Activated CD8-positive, alpha-beta T cell treated with anti-CD3 and anti-CD28 coated beads for 36 hours (primary cell): Measurements from ENCODE around the gene CDH23. TPM values are rescaled to one million over a fixed set of nuclear protein-coding genes. Genes with fewer than 3 reads are reported as not detected.

Source experiments
- ATAC-seq: fragments of 200-7000 bp; cut with Tn5 transposase; one replicate; pipeline ENCODE4 v1.10.0; 2021; ENCODE audit warnings: mild to moderate bottlenecking, moderate library complexity
- CTCF ChIA-PET: fragments of 350-600 bp; sonication (Branson Sonifier 250); formaldehyde crosslinking; loops from one replicate; lab custom pipeline; 2021; ENCODE audit warnings: antibody characterized with exemption; lab: Charles Lee
- POLR2A ChIA-PET: fragments of 350-600 bp; sonication (Branson Sonifier 250); formaldehyde crosslinking; loops from one replicate; lab custom pipeline; 2021; ENCODE audit warnings: antibody characterized with exemption; lab: Charles Lee
- DNase-seq: peaks from one replicate; pipeline ENCODE4 v3.0.0-alpha.2; 2020
- H3K27ac Mint-ChIP-seq: one replicate; pipeline ENCODE4 v1.8.0; 2021; ENCODE audit warnings: mild to moderate bottlenecking, mixed read lengths
- H3K27me3 Mint-ChIP-seq: one replicate; pipeline ENCODE4 v1.8.0; 2021; ENCODE audit warnings: mixed read lengths
- H3K36me3 Mint-ChIP-seq: one replicate; pipeline ENCODE4 v1.8.0; 2021; ENCODE audit warnings: low read depth, mixed read lengths
- H3K4me1 Mint-ChIP-seq: one replicate; pipeline ENCODE4 v1.8.0; 2021; ENCODE audit warnings: low read depth, mixed read lengths
- H3K4me3 Mint-ChIP-seq: one replicate; pipeline ENCODE4 v1.8.0; 2021; ENCODE audit warnings: mild to moderate bottlenecking, moderate library complexity, mixed read lengths
- H3K9me3 Mint-ChIP-seq: one replicate; pipeline ENCODE4 v1.8.0; 2021; ENCODE audit warnings: mixed read lengths
- CTCF ChIP-seq: fragments of 200-600 bp; IDR thresholded peaks from one replicate; pipeline ENCODE4 v1.8.0; 2022; ENCODE audit warnings: antibody characterized with exemption, mild to moderate bottlenecking
- intact Hi-C: fragments of 100-400 bp; cut with micrococcal nuclease; formaldehyde crosslinking; loops from one replicate; pipeline ENCODE4 v1.10.0; 2022
- total RNA-seq, 2 experiments: library from RNA; stranded (reverse); gene quantifications; one replicate each; pipeline ENCODE4 v1.2.3, GENCODE V29; 2021

The CDH23 gene
- total RNA-seq, 2 experiments from 2014 or later = 2.4 to 2.7 TPM

DNA sequence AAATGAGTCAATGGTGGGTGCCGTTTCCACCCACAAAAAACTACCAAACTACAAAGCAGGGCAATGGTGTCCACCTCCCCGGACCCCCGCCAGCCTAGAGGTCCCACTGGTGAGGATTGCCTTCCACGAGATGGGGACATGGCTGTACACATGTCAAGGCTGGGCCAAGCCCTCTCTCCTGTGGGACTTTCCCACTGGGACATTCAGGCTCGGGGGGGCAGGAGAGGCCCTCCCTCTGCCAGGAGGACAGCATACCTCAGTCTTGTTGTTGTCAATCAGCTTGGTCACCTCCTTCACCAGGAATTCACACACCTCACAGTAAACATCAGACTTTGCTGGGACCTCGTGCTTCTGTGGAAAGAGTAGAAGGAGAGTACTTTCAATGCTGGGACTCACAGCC, 423.3 kb downstream of the CDH23 start:
- peaks cover 43% of the 10 kb centered on the region for H3K36me3 Mint-ChIP-seq
- POLR2A ChIA-PET = no interaction called here
- CTCF ChIA-PET = interaction anchor here (0.7 to 2.4 kb wide), 3 partner anchors 46 to 123 kb away, joined by 3 to 8 read pairs (median 3); no protein-coding TSS in a partner anchor
- no peak overlapping the region for H3K4me3 Mint-ChIP-seq
- peaks cover 15% of the 10 kb centered on the region for H3K4me1 Mint-ChIP-seq
- H3K27ac Mint-ChIP-seq = no peak overlapping the region
- DNase-seq (no peak), ATAC-seq (no peak)
- no peaks in the 10 kb centered on the region for H3K27me3 Mint-ChIP-seq
- no peak for TF ChIP-seq CTCF
- intact Hi-C loops = no loop called here
- no peaks in the 10 kb centered on the region for H3K9me3 Mint-ChIP-seq

- Mint-ChIP-seq H3K4me3 (no peak overlapping the region), H3K27me3 (no peaks in the 10 kb centered on the region), H3K4me1 (peaks cover 15% of the 10 kb centered on the region), H3K27ac (peak overlapping the region; percentile 15), H3K9me3 (no peaks in the 10 kb centered on the region), H3K36me3 (peaks cover 41% of the 10 kb centered on the region)
- ChIA-PET POLR2A (no interaction called here), CTCF (interaction anchor here (0.6 kb wide), 1 partner anchor 169 kb away, joined by 3 read pairs; no protein-coding TSS in a partner anchor)
- no peak for ATAC-seq
- no peak for DNase-seq
- intact Hi-C loops = no loop called here
- TF ChIP-seq CTCF = no peak
Measured at GRCh38 chr10:71820966-71821365, 424.2 kb downstream of the CDH23 start.

DNA sequence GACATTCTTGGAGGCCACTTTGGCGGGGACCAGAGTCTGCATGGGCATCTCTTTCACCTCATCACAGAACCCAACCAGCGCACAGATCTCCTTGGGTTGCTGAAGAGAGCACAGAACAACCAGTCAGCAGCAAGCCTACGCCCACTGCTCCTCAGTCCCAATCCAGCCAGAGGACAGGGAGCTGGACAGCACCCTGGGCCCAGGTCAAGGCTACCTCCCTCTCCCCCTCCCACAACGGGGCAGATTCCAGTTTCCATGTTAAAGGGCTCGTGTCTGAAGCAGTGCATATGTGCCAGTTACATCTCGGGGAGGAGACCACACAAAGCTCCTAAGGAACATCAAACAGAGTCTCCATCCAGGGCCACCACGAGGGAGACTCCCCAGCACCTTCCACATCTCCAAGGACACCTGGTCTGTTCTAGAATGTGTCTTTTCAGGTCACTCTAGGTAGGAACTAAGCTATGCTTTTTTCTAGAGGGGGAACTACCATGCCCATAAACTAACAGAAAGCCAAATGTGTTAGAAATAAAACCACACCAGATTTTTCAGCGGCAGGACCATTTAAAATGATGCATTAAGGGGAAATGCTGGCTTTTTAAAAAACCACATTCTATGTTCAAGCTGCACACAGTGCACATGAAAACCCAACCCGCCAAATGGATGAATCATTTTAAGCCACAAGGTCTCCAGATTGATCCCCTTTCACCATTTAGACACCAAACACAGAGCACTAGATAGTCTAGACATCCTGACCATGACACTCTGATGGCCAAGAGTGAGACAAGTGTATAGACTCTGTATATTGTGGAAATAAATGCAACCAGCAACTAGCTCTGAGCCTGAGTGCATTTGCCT, 425.4 kb downstream of the CDH23 start:
- H3K4me1 Mint-ChIP-seq = peaks cover 15% of the 10 kb centered on the region
- no peak overlapping the region for H3K4me3 Mint-ChIP-seq
- CTCF ChIA-PET = interaction anchor here (0.8 to 1.0 kb wide), 3 partner anchors 10 to 116 kb away, joined by 3 to 4 read pairs (median 3); no protein-coding TSS in a partner anchor
- H3K27me3 Mint-ChIP-seq = no peaks in the 10 kb centered on the region
- intact Hi-C loops = no loop called here
- H3K36me3 Mint-ChIP-seq = peaks cover 38% of the 10 kb centered on the region
- H3K9me3 Mint-ChIP-seq = no peaks in the 10 kb centered on the region
- DNase-seq (peak; percentile 56), ATAC-seq (peak; percentile 83)
- peak overlapping the region; percentile 60 for H3K27ac Mint-ChIP-seq
- POLR2A ChIA-PET = no interaction called here
- no peak for TF ChIP-seq CTCF

DNA sequence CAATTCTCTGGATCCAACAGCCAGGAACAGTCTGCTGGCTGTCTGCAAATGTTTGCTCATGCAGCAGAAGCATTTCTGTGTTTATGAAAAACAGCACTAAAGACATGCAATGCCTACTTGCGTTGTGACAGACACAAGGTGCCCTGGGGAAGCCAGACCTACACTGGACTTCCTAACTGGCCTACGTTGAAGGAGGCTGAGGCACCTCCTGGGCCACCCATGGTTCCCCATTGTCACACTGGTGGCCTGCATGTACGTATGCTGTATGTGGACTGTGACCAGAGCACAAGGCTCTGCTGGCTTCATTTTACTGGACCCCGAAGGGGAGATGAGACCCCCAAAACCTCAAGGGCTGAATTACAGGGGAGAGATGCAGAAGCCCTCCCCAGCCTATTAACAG, 426.6 kb downstream of the CDH23 start:
- CTCF ChIA-PET = no interaction called here
- POLR2A ChIA-PET = no interaction called here
- DNase-seq = no peak
- H3K27me3 Mint-ChIP-seq = no peaks in the 10 kb centered on the region
- intact Hi-C loops = no loop called here
- no peak for ATAC-seq
- H3K36me3 Mint-ChIP-seq = peaks cover 34% of the 10 kb centered on the region
- no peak for TF ChIP-seq CTCF
- H3K4me1 Mint-ChIP-seq = peaks cover 15% of the 10 kb centered on the region
- no peaks in the 10 kb centered on the region for H3K9me3 Mint-ChIP-seq
- H3K27ac Mint-ChIP-seq = no peak overlapping the region
- H3K4me3 Mint-ChIP-seq = no peak overlapping the region

GRCh38 chr10:71824333-71824732, 427.6 kb downstream of the CDH23 start:
- no peak for ATAC-seq
- Mint-ChIP-seq H3K4me3 (no peak overlapping the region), H3K9me3 (no peaks in the 10 kb centered on the region), H3K27ac (no peak overlapping the region), H3K36me3 (peaks cover 33% of the 10 kb centered on the region), H3K4me1 (peaks cover 15% of the 10 kb centered on the region), H3K27me3 (no peaks in the 10 kb centered on the region)
- intact Hi-C loops = no loop called here
- no peak for TF ChIP-seq CTCF
- ChIA-PET POLR2A (no interaction called here), CTCF (interaction anchor here (2.4 to 2.8 kb wide), 2 partner anchors 12 to 72 kb away, joined by 8 to 17 read pairs; no protein-coding TSS in a partner anchor)
- no peak for DNase-seq
